Fibroblast of skin of left biceps (primary cell): Measurements from ENCODE around the gene RIMBP2.
"Not testable (repeated sequence)": the region's sequence is repeated elsewhere in the genome, so short reads cannot be mapped to it uniquely, and the experiment has no call there.

Experiments used
- DNase-seq, 2 experiments: peaks; one replicate each; pipeline ENCODE4 v3.0.0-alpha.2; 2013; ENCODE audit warnings: low read depth in 2 of 2

The RIMBP2 gene

DNA sequence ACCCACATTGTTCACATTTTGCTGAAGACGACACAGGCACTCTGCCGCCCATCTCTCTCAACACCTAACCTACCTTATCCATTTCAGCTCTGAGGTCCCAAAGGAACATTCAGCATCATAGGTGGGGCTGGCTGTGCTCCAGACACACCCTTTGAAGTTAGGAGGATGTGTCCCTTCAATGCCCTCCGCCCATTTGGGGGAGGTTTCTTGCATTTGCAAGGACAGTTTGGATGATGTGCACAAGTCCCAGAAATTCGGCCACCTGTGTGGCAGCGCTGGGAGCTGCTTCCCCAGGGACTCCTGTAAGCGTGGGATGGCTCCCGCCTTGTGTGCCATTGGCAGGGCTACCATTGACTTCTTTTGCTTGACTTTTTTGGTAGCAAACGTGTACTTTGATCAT lies 113.8 kb downstream of the RIMBP2 start:
- no peak for DNase-seq

DNA sequence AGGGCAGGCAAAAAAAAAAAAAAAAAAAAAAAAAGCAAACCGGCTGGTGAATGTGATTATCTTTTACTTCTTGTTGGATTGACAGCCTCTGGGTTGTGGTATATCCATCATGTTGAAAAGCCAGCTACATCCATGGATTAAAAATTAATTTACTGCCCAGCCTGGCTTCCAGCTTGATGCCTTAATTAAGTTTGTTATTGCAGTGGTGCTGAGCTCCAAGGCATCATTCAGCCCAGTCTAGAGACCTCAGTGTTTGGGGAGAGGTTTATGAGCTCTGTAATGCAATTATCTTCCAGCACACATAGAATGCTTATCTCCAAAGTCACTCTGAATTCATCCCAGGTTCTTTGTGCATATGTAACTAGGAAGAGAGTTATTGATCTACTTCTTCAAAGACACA lies 114.8 kb downstream of the RIMBP2 start:
- DNase-seq = no peak

DNA sequence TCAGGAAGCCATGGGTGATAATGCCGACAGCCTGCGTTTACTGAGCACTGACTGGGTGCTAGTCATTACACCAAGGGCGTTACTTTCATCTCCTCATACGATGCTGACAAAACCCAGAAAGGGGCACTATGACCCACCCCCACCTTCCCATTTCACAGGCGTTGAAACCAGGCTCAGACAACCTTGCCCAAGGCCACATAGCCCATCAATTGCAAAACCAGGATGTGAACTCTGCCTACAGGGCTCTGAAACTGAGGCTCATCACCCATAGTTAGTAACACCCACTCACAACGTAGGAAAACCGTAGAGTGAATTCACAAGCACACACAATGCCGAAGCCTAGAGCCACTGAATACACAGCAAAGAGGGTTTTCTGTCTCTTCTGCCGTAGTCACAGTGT lies 119.9 kb downstream of the RIMBP2 start:
- no peak for DNase-seq

DNA sequence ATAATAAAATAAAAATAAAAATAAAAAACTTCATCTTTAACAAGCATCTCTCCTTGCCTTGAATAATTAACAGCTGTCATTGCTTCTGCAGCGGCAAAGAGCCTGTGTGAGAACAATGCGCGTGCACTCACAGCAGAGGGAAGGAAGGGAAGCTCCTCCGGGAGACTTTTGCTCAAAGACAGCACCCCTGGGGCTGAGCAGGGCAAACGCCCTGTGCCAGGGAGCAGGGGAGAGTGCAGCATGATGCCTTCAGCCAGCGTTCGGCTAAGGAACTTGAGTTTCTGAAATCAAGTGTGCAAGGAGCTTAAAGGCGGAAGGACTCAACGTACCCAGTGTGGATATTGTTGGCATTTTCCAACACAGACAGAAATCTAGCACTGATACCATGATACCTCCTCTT lies 120.5 kb downstream of the RIMBP2 start:
- DNase-seq = no peak

DNA sequence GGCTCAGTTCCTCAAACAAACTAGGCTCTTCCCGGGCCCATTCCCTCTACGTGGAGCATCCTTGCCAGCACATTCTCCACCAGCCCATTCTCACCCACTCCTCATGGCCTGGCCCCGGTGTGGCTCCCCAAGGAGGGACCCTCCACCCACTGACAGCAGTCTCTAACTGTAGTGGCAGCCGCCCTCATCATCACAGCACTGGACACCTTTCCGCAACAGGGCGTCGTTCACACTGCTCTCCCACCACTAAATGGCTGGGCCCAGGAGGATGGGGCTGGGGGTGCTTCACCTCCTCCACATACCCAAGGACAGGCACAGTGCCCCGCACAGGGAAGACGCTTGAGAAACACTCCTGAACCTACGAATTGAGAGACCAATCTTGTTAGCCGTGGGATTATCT lies 123.0 kb downstream of the RIMBP2 start:
- DNase-seq = no peak

DNA sequence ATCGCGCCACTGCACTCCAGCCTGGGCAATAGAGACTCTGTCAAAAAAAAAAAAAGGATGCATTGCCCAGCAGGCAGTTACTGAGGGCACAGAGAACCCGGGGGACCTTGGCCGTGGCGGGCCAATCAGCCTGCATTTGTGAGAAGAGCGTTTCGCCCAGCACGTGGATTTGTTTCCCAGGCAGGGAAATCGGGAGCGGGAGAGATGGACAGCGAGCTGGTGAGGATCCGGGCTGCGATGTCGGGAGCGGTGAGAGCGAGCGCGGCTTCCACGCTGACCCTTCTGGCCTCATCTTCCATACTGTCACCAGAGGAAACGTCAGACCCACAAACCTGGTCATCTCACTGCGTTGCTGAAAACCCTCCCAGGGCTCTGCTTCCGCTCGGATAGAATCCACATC lies 123.5 kb downstream of the RIMBP2 start:
- DNase-seq = no peak

DNA sequence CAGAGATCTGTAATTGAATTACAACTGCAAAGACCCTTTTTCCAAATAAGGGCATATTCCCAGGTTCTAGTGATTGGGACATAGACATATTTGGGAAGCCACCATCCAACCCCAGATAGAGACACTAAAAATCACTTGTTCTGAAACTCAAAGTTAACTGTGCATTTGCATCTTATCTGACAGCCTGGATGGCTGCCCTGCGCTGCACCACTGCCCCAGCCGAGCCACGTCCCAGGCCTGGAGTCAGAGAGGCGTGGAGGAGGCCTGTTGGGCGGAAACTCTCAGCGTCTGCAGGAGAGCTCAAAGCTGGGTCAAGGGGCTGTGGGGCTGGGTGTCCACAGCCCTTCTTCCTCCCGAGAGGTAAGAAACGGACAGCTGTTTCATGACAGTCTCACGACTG lies 124.4 kb downstream of the RIMBP2 start:
- DNase-seq = no peak

DNA sequence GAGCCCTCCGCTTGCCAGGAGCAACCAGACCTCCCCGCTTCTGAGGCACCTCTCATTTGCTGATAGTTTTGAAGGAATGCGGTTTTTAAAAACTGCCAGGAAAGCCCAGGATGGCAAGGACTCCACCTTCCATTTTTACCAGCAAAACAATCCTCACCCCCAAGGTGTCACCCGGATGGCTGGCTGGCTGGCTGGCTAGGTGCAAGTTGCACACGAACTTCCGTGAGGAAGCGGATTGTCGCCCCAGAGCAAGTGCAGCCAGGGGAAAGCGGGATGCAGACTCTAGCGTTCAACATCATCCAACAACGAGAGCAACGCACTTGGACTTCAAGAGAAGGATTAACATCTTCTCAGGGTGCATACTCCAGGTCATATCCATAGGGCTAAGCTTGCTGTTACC lies 125.4 kb downstream of the RIMBP2 start:
- no peak for DNase-seq

DNA sequence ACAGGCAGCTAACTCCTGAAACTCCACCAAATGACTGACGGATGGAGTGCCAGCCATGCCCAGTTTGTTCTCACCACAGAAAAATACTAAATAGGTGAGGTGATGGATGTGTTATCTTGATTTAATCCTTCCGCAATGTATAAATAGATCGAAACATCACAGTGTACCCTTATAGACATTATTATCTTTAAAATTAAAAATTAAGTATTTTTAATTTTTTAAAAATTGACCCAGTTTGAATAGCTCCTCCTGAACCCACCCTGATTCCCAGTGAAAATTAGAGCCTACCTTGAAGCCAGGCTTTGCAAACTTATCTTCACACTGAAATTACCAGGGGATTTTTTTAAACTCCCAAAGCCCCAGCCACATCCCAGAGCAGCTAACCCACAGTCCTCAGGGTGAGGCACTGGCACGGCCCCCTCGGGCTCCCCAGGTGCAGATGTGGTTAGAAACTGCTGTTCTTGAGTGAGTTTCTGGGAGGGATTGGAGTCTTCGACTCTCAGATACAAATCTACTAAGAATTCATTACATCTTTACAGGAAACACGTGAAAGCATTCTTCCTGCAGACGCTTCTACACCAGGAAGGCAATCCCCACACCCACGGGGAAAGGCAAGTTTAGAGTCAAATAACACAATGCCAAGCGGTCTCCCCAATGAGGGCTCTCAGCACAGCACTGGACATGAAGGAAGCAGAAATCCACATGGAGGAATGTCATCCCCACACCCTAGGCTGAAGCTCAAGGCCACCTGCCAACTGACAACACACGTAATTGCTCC lies 126.4 kb downstream of the RIMBP2 start:
- DNase-seq = no peak

DNA sequence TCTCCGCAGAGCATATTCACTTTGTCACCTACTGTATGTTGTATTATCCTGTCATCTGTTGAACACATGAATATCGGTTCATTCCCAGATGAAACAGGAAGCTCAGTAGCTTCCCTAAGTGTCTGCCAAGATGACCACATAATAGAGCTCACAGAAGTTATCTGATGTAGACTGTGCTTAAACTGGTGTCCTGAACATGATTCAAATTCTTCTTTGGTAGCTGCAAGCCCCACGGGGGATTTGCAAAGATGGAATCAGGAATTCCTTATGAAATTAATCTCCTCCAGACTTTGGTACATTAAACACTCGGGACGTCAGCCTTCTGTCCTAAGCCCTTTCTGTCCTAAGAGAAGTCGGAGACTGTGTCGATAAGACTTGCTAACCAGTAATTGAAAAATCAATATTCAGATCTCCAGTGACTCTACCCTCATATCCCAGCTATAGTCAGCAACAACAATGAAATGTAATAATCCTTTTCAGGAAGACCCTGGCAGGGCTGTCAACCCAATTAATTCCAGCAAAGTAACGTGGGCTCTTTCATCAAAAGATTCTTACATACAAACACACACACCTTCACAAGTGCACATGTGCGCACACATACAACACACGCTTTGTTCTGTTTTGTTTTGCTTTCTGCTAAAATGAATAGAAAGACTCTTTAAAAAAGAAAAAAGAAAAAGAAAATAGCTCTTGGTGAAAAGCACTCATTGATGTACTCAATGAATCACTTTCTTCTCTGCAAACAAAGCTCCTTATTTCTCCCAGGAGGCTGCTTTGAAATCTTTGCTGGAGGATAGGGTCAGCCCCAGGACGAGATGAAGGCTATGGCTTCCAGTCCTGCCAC lies 127.2 kb downstream of the RIMBP2 start:
- DNase-seq = no peak

DNA sequence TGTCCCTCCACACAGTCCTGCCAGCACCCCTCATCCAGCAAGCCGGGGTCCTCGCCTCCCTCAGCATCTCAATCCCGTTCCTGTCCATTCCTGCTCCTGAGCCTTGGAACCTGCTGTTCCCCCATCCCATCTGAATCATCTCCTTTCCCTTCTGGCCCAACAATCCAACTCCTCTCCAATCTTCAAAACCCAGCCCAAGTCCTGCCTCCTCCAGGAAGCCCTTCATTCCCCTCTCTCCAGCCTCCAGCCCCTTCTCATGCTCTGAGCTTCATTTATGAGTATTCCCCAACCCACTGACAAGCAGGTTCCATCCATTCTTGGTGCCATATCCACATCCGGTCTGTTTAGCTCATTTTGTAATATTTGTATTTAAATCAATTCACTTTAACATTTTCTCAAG lies 128.1 kb downstream of the RIMBP2 start:
- DNase-seq = no peak

DNA sequence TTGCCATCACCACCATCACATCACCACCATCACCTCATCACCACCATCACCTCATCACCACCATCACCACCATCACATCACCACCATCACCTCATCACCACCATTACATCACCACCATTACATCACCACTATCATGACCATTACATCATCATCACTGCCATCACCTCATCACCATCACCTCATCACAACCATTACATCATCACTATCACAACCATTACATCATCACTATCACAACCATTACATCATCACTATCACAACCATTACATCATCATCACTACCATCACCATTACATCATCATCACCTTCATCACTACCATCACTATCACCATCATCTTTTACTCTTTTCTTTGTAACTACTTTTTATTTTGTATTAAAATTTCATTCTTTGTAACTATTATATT lies 131.6 kb downstream of the RIMBP2 start:
- not testable (repeated sequence) for DNase-seq

DNA sequence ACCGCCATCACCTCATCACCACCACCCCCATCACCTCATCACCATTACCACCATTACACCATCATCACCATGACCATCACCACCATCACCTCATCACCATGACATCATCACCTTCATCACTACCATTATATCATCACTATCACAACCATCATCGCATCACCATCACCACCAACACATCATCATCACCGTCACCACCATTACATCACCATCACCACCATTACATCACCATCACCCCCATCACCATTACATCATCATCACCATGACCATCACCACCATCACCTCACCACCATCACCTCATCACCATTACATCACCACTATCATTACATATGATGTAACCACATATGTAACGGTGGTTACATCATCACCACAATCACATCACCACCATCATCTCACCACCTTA lies 132.3 kb downstream of the RIMBP2 start:
- DNase-seq = no peak

DNA sequence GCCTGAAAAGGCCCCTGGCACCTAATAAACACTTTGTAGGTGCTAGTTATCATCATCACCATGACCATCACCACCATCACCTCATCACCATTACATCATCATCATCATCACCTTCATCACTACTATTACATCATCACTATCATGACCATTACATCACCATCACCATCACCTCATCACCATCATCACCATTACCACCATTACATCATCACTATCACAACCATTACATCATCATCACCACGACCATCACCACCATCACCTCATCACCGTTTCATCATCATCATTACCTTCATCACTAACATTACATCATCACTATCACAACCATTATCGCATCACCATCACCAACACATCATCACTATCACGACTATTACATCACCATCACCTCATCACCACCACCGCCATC lies 132.8 kb downstream of the RIMBP2 start:
- DNase-seq = no peak

DNA sequence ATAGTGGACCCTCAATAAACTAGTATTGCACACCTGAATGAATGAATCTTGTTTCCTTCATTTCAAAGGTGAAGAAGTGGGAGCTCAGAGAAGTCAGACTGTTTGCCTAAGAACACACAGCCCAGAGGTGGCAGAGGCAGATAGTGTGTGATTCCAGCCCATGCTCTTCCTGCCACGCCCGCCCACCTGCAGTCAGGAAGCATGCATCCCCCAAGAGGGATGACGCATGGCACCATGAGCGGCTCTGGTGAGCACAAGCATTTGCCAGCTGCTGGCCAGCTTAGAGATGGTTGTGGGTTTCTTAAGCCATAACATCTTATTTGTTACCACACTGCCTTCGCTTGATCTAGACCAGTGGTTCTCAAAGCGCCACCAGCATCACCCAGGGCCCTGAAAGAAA lies 133.8 kb downstream of the RIMBP2 start:
- DNase-seq = no peak

DNA sequence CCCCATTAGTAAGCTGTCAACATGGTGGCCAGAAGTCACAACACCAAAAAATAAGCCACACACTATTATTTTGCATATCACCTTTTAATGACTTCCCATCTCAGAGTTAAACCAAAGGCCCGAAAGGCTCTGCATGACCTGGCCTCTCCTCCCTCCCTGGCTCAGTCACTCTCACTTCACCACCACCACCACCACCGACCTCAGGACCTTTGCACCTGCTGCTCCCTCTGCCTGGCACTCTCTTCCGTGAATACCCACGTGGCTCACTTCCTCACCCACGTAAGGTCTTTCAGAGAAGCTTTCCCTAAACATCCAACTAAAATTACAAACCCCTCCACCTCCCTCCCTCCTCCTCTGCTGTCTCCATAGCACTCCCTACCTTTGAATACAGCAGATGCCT lies 134.3 kb downstream of the RIMBP2 start:
- DNase-seq = no peak

DNA sequence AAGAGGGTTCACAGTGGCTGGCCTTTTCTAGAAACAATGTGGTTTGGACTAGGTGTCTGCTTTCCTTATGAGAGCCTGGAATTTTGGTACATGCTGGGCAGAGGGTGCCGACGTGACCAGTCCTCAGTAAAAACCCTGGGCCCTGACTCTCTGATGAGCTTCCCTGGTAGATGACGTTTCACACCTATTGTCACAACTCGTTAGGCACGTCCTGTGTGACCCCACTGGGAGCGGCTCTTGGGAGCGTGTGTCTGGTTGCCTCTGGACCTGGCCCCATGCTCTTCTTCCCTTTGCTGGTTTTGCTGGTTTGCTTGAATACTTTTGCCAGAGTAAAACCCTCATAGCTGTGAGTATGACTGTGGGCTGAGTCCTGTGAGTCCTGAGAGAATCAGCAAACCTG lies 136.9 kb downstream of the RIMBP2 start:
- DNase-seq = no peak

DNA sequence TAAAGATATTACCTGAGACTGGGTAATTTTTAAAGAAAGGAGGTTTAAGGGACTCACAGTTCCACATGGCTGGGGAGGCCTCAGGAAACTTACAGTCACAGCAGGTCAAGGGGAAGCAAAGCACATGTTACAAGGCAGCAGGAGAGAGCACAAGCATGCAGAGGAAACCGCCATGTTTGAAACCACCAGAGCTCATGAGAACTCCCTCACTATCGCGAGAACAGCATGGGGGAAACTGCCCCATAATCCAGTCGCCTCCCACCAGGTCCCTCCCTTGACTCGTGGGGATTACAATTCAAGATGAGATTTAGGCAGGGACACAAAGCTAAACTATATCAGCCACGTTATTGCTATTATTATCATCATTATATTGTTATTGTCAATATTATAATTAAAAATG lies 138.7 kb downstream of the RIMBP2 start:
- no peak for DNase-seq

DNA sequence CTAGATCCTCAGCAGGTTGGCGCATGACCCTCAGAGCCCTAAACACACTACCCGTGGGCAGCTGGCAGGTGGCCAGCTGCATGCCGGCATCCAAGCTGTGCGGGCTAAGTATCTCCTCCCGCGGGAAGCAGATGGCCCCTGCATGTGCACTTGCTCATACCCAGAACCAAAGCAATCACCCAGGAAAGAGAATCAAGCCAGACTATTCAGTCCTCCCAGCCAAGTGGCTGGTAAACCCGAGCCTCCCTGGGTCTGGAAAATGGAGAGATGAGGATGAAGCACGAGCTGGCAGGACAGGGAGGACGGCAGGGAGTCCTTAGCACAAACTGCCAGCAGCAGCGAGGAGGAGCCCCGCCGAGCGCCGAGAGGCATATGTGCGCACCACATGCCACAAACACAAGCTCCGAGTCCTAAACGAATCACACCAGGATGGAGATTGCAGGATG lies 139.7 kb downstream of the RIMBP2 start:
- DNase-seq = no peak

DNA sequence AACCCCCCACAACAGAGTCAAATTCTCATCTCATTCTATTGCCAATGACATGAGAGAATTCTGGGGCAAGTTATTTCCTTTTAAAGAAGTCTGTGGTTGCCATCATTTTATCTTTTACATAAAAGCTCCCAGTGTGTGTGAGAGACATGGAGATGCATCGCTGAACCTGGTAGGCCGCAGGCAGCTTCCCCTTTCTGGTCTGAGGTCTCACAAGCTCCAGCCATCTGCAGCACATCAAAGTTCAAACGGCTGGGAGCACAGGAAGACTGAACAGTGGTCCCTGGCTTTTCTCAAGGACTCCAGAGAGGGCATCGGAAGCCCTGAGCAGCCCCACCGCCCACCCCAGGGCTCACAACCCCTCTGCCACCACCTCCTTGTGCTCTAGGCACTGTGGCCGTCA lies 141.7 kb downstream of the RIMBP2 start:
- DNase-seq = no peak

DNA sequence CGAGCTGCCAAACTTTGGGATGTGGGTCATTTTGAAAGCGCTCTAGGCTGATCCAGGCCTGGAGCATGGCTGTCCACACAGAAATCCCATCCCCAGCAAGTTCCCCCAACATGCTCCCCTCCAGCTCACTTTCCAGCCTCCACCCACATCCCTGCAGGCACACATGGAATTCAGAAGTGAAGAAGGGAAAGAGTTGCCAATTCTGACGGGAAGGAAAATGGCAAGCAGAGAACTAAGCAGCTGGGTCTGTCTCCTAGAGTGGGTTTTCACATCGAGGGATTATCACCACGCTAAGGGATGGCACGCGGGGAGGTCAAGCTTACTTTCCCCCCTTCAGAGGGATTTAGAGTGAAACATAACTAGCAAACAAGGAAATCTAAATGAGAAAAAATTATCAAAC lies 142.3 kb downstream of the RIMBP2 start:
- DNase-seq = no peak

DNA sequence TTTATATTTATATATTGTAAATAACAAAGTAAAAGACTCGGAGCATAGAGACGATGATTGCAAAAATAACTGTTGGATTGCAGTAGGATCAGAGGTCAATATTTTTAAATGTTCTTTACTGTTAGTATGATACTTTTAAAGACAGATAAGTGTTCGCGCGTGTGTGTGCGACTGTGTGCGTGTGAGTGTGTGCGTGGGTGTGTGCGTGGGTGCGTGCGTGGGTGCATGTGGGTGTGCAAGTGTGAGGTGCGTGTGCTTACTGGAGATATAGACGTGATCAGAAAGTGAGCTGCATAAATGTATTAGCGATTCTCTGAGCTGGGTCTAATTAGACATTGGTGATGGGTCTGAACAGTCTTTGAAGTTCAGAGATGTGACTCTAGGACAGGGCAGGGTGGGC lies 142.9 kb downstream of the RIMBP2 start:
- no peak for DNase-seq

DNA sequence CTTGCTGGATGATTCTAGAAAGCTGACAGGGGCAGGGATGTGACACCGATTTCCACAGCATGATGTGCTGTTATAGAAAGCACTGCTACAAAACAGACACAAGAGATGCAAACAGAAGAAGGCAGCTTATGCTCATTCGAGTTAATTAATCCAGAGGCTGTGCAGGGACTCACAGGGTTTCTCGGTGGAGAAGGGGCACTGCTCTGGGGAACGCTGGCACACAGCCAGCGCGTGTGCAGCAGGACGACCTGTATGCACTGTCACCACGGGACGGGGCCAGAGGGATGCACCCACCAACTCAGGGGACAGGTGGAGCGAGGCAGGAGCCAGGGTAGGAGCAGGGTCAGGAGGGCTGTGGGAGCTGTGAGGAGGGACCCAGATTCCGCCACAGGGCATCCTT lies 143.5 kb downstream of the RIMBP2 start:
- no peak for DNase-seq
